Pons (tissue), 1 donor: Measurements from ENCODE around the gene CENPVL1.
"Not testable (repeated sequence)": the region's sequence is repeated elsewhere in the genome, so short reads cannot be mapped to it uniquely, and the experiment has no call there.

Experiments used
- DNase-seq: peaks from one replicate; pipeline ENCODE4 v3.0.0-alpha.2; 2016; ENCODE audit warnings: low spot score

The CENPVL1 gene

GRCh38 chrX:51710277-51711164 lies at the start of gene CENPVL1:
Gene CENPVL1 (plus strand): TSS chrX:51710512. CDS start chrX:51710512, 0 bp downstream.
- not testable (repeated sequence) for DNase-seq

GRCh38 chrX:51665981-51666380 lies 44.3 kb upstream of the CENPVL1 start:
- no peak for DNase-seq

- not testable (repeated sequence) for DNase-seq
Measured at GRCh38 chrX:51679689-51680433, 30.5 kb upstream of the CENPVL1 start.

- not testable (repeated sequence) for DNase-seq
Measured at GRCh38 chrX:51681808-51682719, 28.2 kb upstream of the CENPVL1 start.

GRCh38 chrX:51682720-51683062 lies 27.6 kb upstream of the CENPVL1 start, which contains the start of gene CENPVL2:
Gene CENPVL2 (minus strand): TSS chrX:51682831. CDS start chrX:51682831, 0 bp downstream.
- not testable (repeated sequence) for DNase-seq

- DNase-seq: no peak
Measured at GRCh38 chrX:51694254-51694653, 16.1 kb upstream of the CENPVL1 start.

- no peak for DNase-seq
Measured at GRCh38 chrX:51697397-51697796, 12.9 kb upstream of the CENPVL1 start.

GRCh38 chrX:51712943-51713647 lies 2.8 kb downstream of the CENPVL1 start:
- not testable (repeated sequence) for DNase-seq

- no peak for DNase-seq
Measured at GRCh38 chrX:51728202-51728601, 17.9 kb downstream of the CENPVL1 start.

GRCh38 chrX:51737091-51737490 lies 26.8 kb downstream of the CENPVL1 start:
- peak; percentile 8 for DNase-seq

GRCh38 chrX:51742586-51742985 lies 32.3 kb downstream of the CENPVL1 start:
- no peak for DNase-seq

- peak; percentile 65 for DNase-seq
Measured at GRCh38 chrX:51743179-51743957, 33.1 kb downstream of the CENPVL1 start, which contains the start of gene GSPT2. Gene GSPT2 (plus strand): TSS chrX:51743442. CDS start chrX:51743627, 185 bp downstream.

- DNase-seq: no peak
Measured at GRCh38 chrX:51747671-51748070, 37.4 kb downstream of the CENPVL1 start.

GRCh38 chrX:51759055-51759839 lies 48.9 kb downstream of the CENPVL1 start:
- DNase-seq: no peak

- DNase-seq: no peak
Measured at GRCh38 chrX:51760657-51761056, 50.3 kb downstream of the CENPVL1 start.
